Measurements from ENCODE around the gene SCCPDH.

DNA sequence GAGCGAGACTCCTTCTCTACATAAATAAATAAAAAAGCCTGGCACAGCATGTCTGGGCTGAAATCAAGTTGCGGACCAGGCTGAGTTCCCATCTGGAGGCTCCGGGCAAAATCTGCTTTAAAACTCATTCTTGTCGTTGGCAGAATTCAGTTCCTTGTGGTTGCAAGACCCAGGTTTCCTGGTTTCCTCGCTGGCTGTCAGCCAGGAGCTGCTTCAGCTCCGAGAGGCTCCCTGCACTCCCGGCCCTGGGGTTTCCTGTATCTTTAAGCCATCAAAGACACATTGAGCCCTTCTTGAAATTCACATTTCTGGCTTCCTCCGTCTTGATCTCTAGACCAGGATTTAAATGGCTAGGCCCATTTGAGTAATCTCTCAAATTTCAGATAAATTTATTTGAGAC lies 20.6 kb upstream of the SCCPDH start:
- TF ChIP-seq, protein P1, sequence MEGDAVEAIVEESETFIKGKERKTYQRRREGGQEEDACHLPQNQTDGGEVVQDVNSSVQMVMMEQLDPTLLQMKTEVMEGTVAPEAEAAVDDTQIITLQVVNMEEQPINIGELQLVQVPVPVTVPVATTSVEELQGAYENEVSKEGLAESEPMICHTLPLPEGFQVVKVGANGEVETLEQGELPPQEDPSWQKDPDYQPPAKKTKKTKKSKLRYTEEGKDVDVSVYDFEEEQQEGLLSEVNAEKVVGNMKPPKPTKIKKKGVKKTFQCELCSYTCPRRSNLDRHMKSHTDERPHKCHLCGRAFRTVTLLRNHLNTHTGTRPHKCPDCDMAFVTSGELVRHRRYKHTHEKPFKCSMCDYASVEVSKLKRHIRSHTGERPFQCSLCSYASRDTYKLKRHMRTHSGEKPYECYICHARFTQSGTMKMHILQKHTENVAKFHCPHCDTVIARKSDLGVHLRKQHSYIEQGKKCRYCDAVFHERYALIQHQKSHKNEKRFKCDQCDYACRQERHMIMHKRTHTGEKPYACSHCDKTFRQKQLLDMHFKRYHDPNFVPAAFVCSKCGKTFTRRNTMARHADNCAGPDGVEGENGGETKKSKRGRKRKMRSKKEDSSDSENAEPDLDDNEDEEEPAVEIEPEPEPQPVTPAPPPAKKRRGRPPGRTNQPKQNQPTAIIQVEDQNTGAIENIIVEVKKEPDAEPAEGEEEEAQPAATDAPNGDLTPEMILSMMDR (IDR thresholded peaks at IDR 0.05) = no peak
- TF ChIP-seq EZH2 (IDR thresholded peaks at IDR 0.05; ENCODE audit: borderline replicate concordance, insufficient read depth, low read depth, low read length, poor library complexity, severe bottlenecking) = no peak
